Left lung (tissue), 10 donors: ENCODE results near the gene PSAP. TPM values are rescaled to one million over a fixed set of nuclear protein-coding genes. Genes with fewer than 3 reads are reported as not detected.

Source experiments
- ATAC-seq: fragments of 200-7000 bp; cut with Tn5 transposase; one replicate; pipeline ENCODE4 v1.9.1; 2020; ENCODE audit warnings: moderate library complexity
- DNase-seq, 4 donors: peaks; one replicate each; pipeline ENCODE4 v3.0.0-alpha.2; 2013 to 2020
- H3K27ac ChIP-seq, 2 donors: fragments of 200-600 bp; sonication (generic) in 1 of 2; one replicate each; pipeline versions ENCODE4 v1.5.0 to v1.8.0; 2020 to 2021
- H3K27me3 ChIP-seq, 2 donors: fragments of 200-600 bp; sonication (generic) in 1 of 2; one replicate each; pipeline versions ENCODE4 v1.5.0 to v1.8.0; 2020 to 2021
- H3K36me3 ChIP-seq, 2 donors: fragments of 200-600 bp; sonication (generic) in 1 of 2; one replicate each; pipeline versions ENCODE4 v1.5.0 to v1.8.0; 2020 to 2021
- H3K4me1 ChIP-seq, 2 donors: fragments of 200-600 bp; one replicate each; pipeline ENCODE4 v1.8.0; 2021
- H3K4me3 ChIP-seq, 2 donors: fragments of 200-600 bp; sonication (generic) in 1 of 2; one replicate each; pipeline versions ENCODE4 v1.5.0 to v1.8.0; 2020 to 2021; ENCODE audit warnings: mild to moderate bottlenecking in 1 of 2
- H3K9me3 ChIP-seq, 2 donors: fragments of 200-600 bp; sonication (generic) in 1 of 2; one replicate each; pipeline versions ENCODE4 v1.5.0 to v1.8.0; 2020 to 2021
- CTCF ChIP-seq, 2 donors: fragments of 200-600 bp; sonication (generic) in 1 of 2; IDR thresholded peaks; one replicate each; pipeline versions ENCODE4 v1.5.0 to v1.8.0; 2021; ENCODE audit warnings: antibody characterized with exemption in 2 of 2
- intact Hi-C, 2 donors: fragments of 100-400 bp; cut with DNase I; formaldehyde crosslinking; loops; one replicate each; pipeline versions ENCODE4 v1.11.2 to v1.14.2; 2022
- microRNA-seq, 2 donors: library from miRNA; unstranded; fragments of <30 nt; microRNA quantifications; one replicate each; pipeline ENCODE4, GENCODE V29; 2019
- polyA plus RNA-seq, 6 donors: library from polyadenylated mRNA; unstranded; fragments of 120-200 nt; gene quantifications; one replicate each; pipeline ENCODE4 v1.2.1, GENCODE V29; 2013; ENCODE audit not compliant: insufficient read length in 6 of 6
- total RNA-seq, 2 donors: library from RNA; stranded (reverse); fragmentation: NEBNext Ultra II Directional; extraction: Animal tissue kit (Norgen Biotek cat#: 25700); gene quantifications; one replicate each; pipeline ENCODE4 v1.2.1, GENCODE V29; 2021
- donor health status: DM: no; HTN: yes; CAD: no.
- donor health status: DM: no; HTN: no; CAD: no.

PSAP gene
- total and polyA plus RNA-seq, 8 donors: 539 to 1,668 (median 577) TPM

GRCh38 chr10:71770255-71770654, 80.8 kb downstream of the PSAP start:
- DNase-seq (no peak), ATAC-seq (no peak)
- H3K4me3 ChIP-seq: peak overlapping the region in 1 of 2 donors; percentile 68
- TF ChIP-seq CTCF (IDR thresholded peaks at IDR 0.05): no peak
- H3K36me3 ChIP-seq: peaks cover 0 to 31% of the 10 kb centered on the region in 2 donors
- H3K27me3 ChIP-seq: no peaks in the 10 kb centered on the region
- no peaks in the 10 kb centered on the region for H3K9me3 ChIP-seq
- intact Hi-C loops: no loop called here
- H3K4me1 ChIP-seq: peaks cover 48 to 99% of the 10 kb centered on the region in 2 donors
- H3K27ac ChIP-seq: peak overlapping the region; percentile 88 to 92

- ATAC-seq (no peak), DNase-seq (no peak)
- H3K4me1 ChIP-seq: peaks cover 54 to 99% of the 10 kb centered on the region in 2 donors
- H3K9me3 ChIP-seq: no peaks in the 10 kb centered on the region
- peaks cover 0 to 37% of the 10 kb centered on the region in 2 donors for H3K36me3 ChIP-seq
- TF ChIP-seq CTCF (IDR thresholded peaks at IDR 0.05): no peak
- peak overlapping the region; percentile 88 to 92 for H3K27ac ChIP-seq
- no peaks in the 10 kb centered on the region for H3K27me3 ChIP-seq
- intact Hi-C loops: no loop called here
- H3K4me3 ChIP-seq: peak overlapping the region; percentile 5 to 68
These were observed 81.7 kb downstream of the PSAP start for GRCh38 chr10:71769279-71769823.

- ATAC-seq (no peak), DNase-seq (no peak)
- Histone ChIP-seq H3K27ac (peak overlapping the region; percentile 88 to 92), H3K36me3 (peaks cover 0 to 40% of the 10 kb centered on the region in 2 donors), H3K27me3 (no peaks in the 10 kb centered on the region), H3K9me3 (no peaks in the 10 kb centered on the region), H3K4me1 (peaks cover 53 to 99% of the 10 kb centered on the region in 2 donors), H3K4me3 (no peak overlapping the region)
- intact Hi-C loops: no loop called here
- TF ChIP-seq CTCF (IDR thresholded peaks at IDR 0.05): no peak
These were observed 83.5 kb downstream of the PSAP start for GRCh38 chr10:71767420-71768035.

- peak in 1 of 4 donors; percentile 85 for DNase-seq
- peak overlapping the region; percentile 88 to 92 for H3K27ac ChIP-seq
- no peaks in the 10 kb centered on the region for H3K9me3 ChIP-seq
- ATAC-seq: peak; percentile 67
- H3K27me3 ChIP-seq: no peaks in the 10 kb centered on the region
- H3K4me1 ChIP-seq: peaks cover 49 to 99% of the 10 kb centered on the region in 2 donors
- TF ChIP-seq CTCF (IDR thresholded peaks at IDR 0.05): no peak
- H3K36me3 ChIP-seq: peaks cover 0 to 46% of the 10 kb centered on the region in 2 donors
- intact Hi-C loops: no loop called here
- no peak overlapping the region for H3K4me3 ChIP-seq
These were observed 84.2 kb downstream of the PSAP start for GRCh38 chr10:71766717-71767419.

Small RNAs within 50 kb of the gene (microRNA-seq; reads per million reads assigned to microRNA genes)
- gene MIR7152: 0.50 to 0.55 reads per million in 2 donors

Other genes starting within 250 kb of the PSAP start
- 1 to 10 TPM in 1 of 2 donors, under 1 TPM in 1; 0.17 to 1.0 TPM for gene C10orf105, start 131.5 kb downstream of the PSAP start, total RNA-seq
- gene C10orf105, start 131.5 kb downstream of the PSAP start, polyA plus RNA-seq: under 1 TPM; 0.28 to 0.71 (median 0.57) TPM
- gene VSIR, start 77.7 kb downstream of the PSAP start, total RNA-seq: 100 to 1,000 TPM in 1 of 2 donors, 10 to 100 TPM in 1; 46.7 to 133 TPM
- gene VSIR, start 77.7 kb downstream of the PSAP start, polyA plus RNA-seq: 10 to 100 TPM; 29.9 to 43.0 (median 33.2) TPM
- 10 to 100 TPM; 10.3 to 20.1 TPM for gene CHST3, start 113.1 kb upstream of the PSAP start, total RNA-seq
- 10 to 100 TPM; 10.6 to 14.1 (median 11.6) TPM for gene CHST3, start 113.1 kb upstream of the PSAP start, polyA plus RNA-seq
- 100 to 1,000 TPM in 1 of 2 donors, 10 to 100 TPM in 1; 69.7 to 107 TPM for gene SPOCK2, start 237.3 kb upstream of the PSAP start, total RNA-seq
- gene SPOCK2, start 237.3 kb upstream of the PSAP start, polyA plus RNA-seq: 1 to 10 TPM; 4.5 to 9.9 (median 7.4) TPM